Thyroid gland (tissue), 4 donors: ENCODE measurements around the gene EPHA1. TPM values are rescaled to one million over a fixed set of nuclear protein-coding genes. Genes with fewer than 3 reads are reported as not detected.
"Not testable (repeated sequence)": the region's sequence is repeated elsewhere in the genome, so short reads cannot be mapped to it uniquely, and the experiment has no call there.

Experiments
- DNase-seq, 2 donors: peaks; one replicate each; pipeline ENCODE4 v3.0.0-alpha.2; 2019
- H3K27ac ChIP-seq, 3 donors: fragments of 200-600 bp; sonication (generic); 1 replicate in 2 of 3; 2 replicates in 1 of 3; pipeline ENCODE4 v1.5.1; 2016 to 2019; ENCODE audit warnings: mild to moderate bottlenecking in 1 of 3, moderate library complexity in 1 of 3
- H3K27me3 ChIP-seq: fragments of 200-600 bp; sonication (generic); one replicate; pipeline ENCODE4 v1.5.1; 2019
- H3K36me3 ChIP-seq, 2 donors: fragments of 200-600 bp; sonication (generic); one replicate each; pipeline ENCODE4 v1.5.1; 2016 to 2019
- H3K4me1 ChIP-seq, 2 donors: fragments of 200-600 bp; sonication (generic); one replicate each; pipeline ENCODE4 v1.5.1; 2017 to 2019
- H3K4me3 ChIP-seq, 3 donors: fragments of 200-600 bp; sonication (generic); replicated peaks in 1 of 3; 1 replicate in 2 of 3; 2 replicates in 1 of 3; pipeline ENCODE4 v1.5.1; 2016; ENCODE audit warnings: mild to moderate bottlenecking in 1 of 3
- H3K9me3 ChIP-seq: fragments of 200-600 bp; sonication (generic); one replicate; pipeline ENCODE4 v1.5.1; 2017
- POLR2A ChIP-seq, 2 donors: fragments of 450-650 bp; IDR thresholded peaks; one replicate each; pipeline ENCODE4 v1.6.1; 2017; ENCODE audit warnings: antibody characterized with exemption in 2 of 2, mild to moderate bottlenecking in 2 of 2, moderate library complexity in 1 of 2
- WGBS, 2 donors: methylation state at CpG; one replicate each; pipeline ENCODE4 v1.1.5; 2017; 5-methylcytosine and 5-hydroxymethylcytosine counted together
- intact Hi-C: fragments of 100-400 bp; cut with DNase I; formaldehyde crosslinking; loops from one replicate; pipeline ENCODE4 v1.15.1; 2023
- total RNA-seq, 4 donors: library from RNA; depleted of rRNA; stranded (reverse); fragments of >200 nt; gene quantifications; one replicate each; pipeline ENCODE4 v1.2.3, GENCODE V29; 2016
- TF ChIP-seq, protein P1 (sequence below), 6 experiments: fragments of 200-600 bp in 3 of 6; fragments of 450-650 bp in 3 of 6; sonication (generic) in 3 of 6; IDR thresholded peaks; one replicate each; pipeline ENCODE4 v1.5.1; 2016 to 2019; ENCODE audit warnings: antibody characterized with exemption in 6 of 6, mild to moderate bottlenecking in 2 of 6, inconsistent platforms in 1 of 6, moderate library complexity in 1 of 6

The EPHA1 gene
- total RNA-seq, 4 donors from 2014 or later = 7.5 to 22.4 (median 16.4) TPM

GRCh38 chr7:143394777-143395176, 13.9 kb downstream of the EPHA1 start:
- Histone ChIP-seq H3K4me1 (peaks cover 10 to 30% of the 10 kb centered on the region in 2 donors), H3K27ac (no peak overlapping the region), H3K4me3 (no peak overlapping the region), H3K9me3 (no peaks in the 10 kb centered on the region), H3K27me3 (no peaks in the 10 kb centered on the region), H3K36me3 (peaks cover 0 to 14% of the 10 kb centered on the region in 2 donors)
- no peak for DNase-seq
- TF ChIP-seq, protein P1, sequence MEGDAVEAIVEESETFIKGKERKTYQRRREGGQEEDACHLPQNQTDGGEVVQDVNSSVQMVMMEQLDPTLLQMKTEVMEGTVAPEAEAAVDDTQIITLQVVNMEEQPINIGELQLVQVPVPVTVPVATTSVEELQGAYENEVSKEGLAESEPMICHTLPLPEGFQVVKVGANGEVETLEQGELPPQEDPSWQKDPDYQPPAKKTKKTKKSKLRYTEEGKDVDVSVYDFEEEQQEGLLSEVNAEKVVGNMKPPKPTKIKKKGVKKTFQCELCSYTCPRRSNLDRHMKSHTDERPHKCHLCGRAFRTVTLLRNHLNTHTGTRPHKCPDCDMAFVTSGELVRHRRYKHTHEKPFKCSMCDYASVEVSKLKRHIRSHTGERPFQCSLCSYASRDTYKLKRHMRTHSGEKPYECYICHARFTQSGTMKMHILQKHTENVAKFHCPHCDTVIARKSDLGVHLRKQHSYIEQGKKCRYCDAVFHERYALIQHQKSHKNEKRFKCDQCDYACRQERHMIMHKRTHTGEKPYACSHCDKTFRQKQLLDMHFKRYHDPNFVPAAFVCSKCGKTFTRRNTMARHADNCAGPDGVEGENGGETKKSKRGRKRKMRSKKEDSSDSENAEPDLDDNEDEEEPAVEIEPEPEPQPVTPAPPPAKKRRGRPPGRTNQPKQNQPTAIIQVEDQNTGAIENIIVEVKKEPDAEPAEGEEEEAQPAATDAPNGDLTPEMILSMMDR (IDR thresholded peaks at IDR 0.05) = no peak
- no peak for TF ChIP-seq POLR2A (IDR thresholded peaks at IDR 0.05)
- 90 to 91% methylated on average over 6 of the region's 6 CpGs for WGBS, 2 donors
- intact Hi-C loops = no loop called here

DNA sequence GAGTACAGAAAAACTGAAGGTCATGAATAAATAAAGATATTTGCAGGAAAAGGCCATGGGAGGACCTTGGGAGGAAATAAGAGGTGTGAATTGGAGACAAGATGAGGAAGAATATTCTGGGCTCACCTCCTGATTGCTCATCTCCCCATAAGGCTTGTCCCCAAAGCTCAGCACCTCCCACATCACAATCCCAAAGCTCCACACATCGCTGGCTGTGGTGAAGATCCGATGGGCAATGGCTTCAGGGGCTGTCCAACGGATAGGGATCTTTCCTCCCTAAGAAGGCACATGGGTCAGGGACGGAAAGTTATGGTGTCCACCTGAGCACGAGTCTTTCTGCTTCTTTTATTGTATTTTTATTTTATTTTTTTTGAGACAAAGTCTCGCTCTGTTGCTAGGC, 14.6 kb downstream of the EPHA1 start:
- TF ChIP-seq POLR2A (IDR thresholded peaks at IDR 0.05) = no peak
- TF ChIP-seq, protein P1 (IDR thresholded peaks at IDR 0.05) = no peak
- no peak overlapping the region for H3K4me3 ChIP-seq
- peaks cover 10 to 30% of the 10 kb centered on the region in 2 donors for H3K4me1 ChIP-seq
- intact Hi-C loops = no loop called here
- peaks cover 3 to 21% of the 10 kb centered on the region in 2 donors for H3K36me3 ChIP-seq
- H3K27me3 ChIP-seq = no peaks in the 10 kb centered on the region
- no peak for DNase-seq
- H3K9me3 ChIP-seq = no peaks in the 10 kb centered on the region
- WGBS, 2 donors = 93 to 98% methylated on average over 6 of the region's 6 CpGs
- H3K27ac ChIP-seq = no peak overlapping the region

- peak; percentile 45 to 57 for DNase-seq
- Histone ChIP-seq H3K4me1 (peaks cover 10 to 30% of the 10 kb centered on the region in 2 donors), H3K36me3 (peaks cover 9 to 27% of the 10 kb centered on the region in 2 donors)
Measured at GRCh38 chr7:143393267-143394041, 15.2 kb downstream of the EPHA1 start.

GRCh38 chr7:143392875-143393266, 15.8 kb downstream of the EPHA1 start:
- WGBS, 2 donors = 91 to 95% methylated on average over 5 to 6 of the region's 6 CpGs
- intact Hi-C loops = no loop called here
- no peaks in the 10 kb centered on the region for H3K27me3 ChIP-seq
- H3K9me3 ChIP-seq = no peaks in the 10 kb centered on the region
- TF ChIP-seq POLR2A (IDR thresholded peaks at IDR 0.05) = no peak
- TF ChIP-seq, protein P1 (IDR thresholded peaks at IDR 0.05) = no peak
- peaks cover 10 to 30% of the 10 kb centered on the region in 2 donors for H3K4me1 ChIP-seq
- H3K4me3 ChIP-seq = no peak overlapping the region
- DNase-seq = no peak
- H3K36me3 ChIP-seq = peaks cover 14 to 33% of the 10 kb centered on the region in 2 donors
- peak overlapping the region in 1 of 3 donors; percentile 78 for H3K27ac ChIP-seq

More at GRCh38 chr7:143393267-143394041, 15.2 kb downstream of the EPHA1 start:
- Histone ChIP-seq H3K4me3 (no peak overlapping the region), H3K27ac (no peak overlapping the region), H3K9me3 (no peaks in the 10 kb centered on the region), H3K27me3 (no peaks in the 10 kb centered on the region)
- no peak for TF ChIP-seq POLR2A (IDR thresholded peaks at IDR 0.05)
- TF ChIP-seq, protein P1 (IDR thresholded peaks at IDR 0.05) = no peak
- WGBS, 2 donors = 72 to 78% methylated on average over 13 to 14 of the region's 14 CpGs
- intact Hi-C loops = no loop called here

- H3K27me3 ChIP-seq, H3K4me3 ChIP-seq, DNase-seq, intact Hi-C loops, H3K9me3 ChIP-seq: not testable (repeated sequence)
- H3K4me1 ChIP-seq = peaks cover 10 to 30% of the 10 kb centered on the region in 2 donors
- H3K36me3 ChIP-seq = peaks cover 14 to 34% of the 10 kb centered on the region in 2 donors
- WGBS, 2 donors = 83 to 87% methylated on average over 8 of the region's 8 CpGs
- H3K27ac ChIP-seq = peak overlapping the region in 2 of 3 donors; percentile 68 to 78
Measured at GRCh38 chr7:143392427-143392826, 16.2 kb downstream of the EPHA1 start.
